GM21528 (cell line): ENCODE data around the gene NOS1AP.

Experiments used
- ATAC-seq: cut with Tn5 transposase; IDR thresholded peaks from one replicate; pipeline ENCODE4 v1.9.1; 2021; ENCODE audit warnings: mild to moderate bottlenecking, moderate library complexity; ENCODE audit not compliant: unreplicated experiment, low FRiP score

Gene NOS1AP

GRCh38 chr1:162235241-162235800 lies 165.8 kb downstream of the NOS1AP start:
- no peak for ATAC-seq

GRCh38 chr1:162236201-162236600 lies 166.7 kb downstream of the NOS1AP start:
- no peak for ATAC-seq

- no peak for ATAC-seq
These were observed 167.1 kb downstream of the NOS1AP start for GRCh38 chr1:162236618-162237017.

- no peak for ATAC-seq
These were observed 171.1 kb downstream of the NOS1AP start for GRCh38 chr1:162240577-162240976.

GRCh38 chr1:162242804-162243203 lies 173.3 kb downstream of the NOS1AP start:
- no peak for ATAC-seq

- ATAC-seq: no peak
These were observed 179.5 kb downstream of the NOS1AP start for GRCh38 chr1:162248854-162249535.

GRCh38 chr1:162250004-162250730 lies 180.7 kb downstream of the NOS1AP start:
- ATAC-seq: no peak

- ATAC-seq: no peak
These were observed 181.6 kb downstream of the NOS1AP start for GRCh38 chr1:162251102-162251501.

GRCh38 chr1:162252214-162252613 lies 182.7 kb downstream of the NOS1AP start:
- no peak for ATAC-seq

GRCh38 chr1:162253790-162254189 lies 184.3 kb downstream of the NOS1AP start:
- ATAC-seq: no peak

- no peak for ATAC-seq
These were observed 186.8 kb downstream of the NOS1AP start for GRCh38 chr1:162256287-162256686.

- no peak for ATAC-seq
These were observed 188.9 kb downstream of the NOS1AP start for GRCh38 chr1:162258394-162258793.

- no peak for ATAC-seq
These were observed 190.5 kb downstream of the NOS1AP start for GRCh38 chr1:162259894-162260455.

GRCh38 chr1:162264108-162264507 lies 194.6 kb downstream of the NOS1AP start:
- ATAC-seq: no peak

GRCh38 chr1:162265983-162266382 lies 196.5 kb downstream of the NOS1AP start:
- no peak for ATAC-seq

- no peak for ATAC-seq
These were observed 200.7 kb downstream of the NOS1AP start for GRCh38 chr1:162270016-162270770.

GRCh38 chr1:162271972-162272371 lies 202.5 kb downstream of the NOS1AP start:
- no peak for ATAC-seq

GRCh38 chr1:162272419-162272818 lies 202.9 kb downstream of the NOS1AP start:
- ATAC-seq: no peak

- ATAC-seq: no peak
These were observed 206.2 kb downstream of the NOS1AP start for GRCh38 chr1:162275622-162276175.

- ATAC-seq: no peak
These were observed 207.0 kb downstream of the NOS1AP start for GRCh38 chr1:162276493-162276892.

- ATAC-seq: no peak
These were observed 209.6 kb downstream of the NOS1AP start for GRCh38 chr1:162279136-162279498.
